ENCODE results near the gene VPS37D.
A peak's percentile ranks its signal among the peaks of the same experiment; 100 is the strongest.
"Not testable (repeated sequence)": the region's sequence is repeated elsewhere in the genome, so short reads cannot be mapped to it uniquely, and the experiment has no call there.

The VPS37D gene

DNA sequence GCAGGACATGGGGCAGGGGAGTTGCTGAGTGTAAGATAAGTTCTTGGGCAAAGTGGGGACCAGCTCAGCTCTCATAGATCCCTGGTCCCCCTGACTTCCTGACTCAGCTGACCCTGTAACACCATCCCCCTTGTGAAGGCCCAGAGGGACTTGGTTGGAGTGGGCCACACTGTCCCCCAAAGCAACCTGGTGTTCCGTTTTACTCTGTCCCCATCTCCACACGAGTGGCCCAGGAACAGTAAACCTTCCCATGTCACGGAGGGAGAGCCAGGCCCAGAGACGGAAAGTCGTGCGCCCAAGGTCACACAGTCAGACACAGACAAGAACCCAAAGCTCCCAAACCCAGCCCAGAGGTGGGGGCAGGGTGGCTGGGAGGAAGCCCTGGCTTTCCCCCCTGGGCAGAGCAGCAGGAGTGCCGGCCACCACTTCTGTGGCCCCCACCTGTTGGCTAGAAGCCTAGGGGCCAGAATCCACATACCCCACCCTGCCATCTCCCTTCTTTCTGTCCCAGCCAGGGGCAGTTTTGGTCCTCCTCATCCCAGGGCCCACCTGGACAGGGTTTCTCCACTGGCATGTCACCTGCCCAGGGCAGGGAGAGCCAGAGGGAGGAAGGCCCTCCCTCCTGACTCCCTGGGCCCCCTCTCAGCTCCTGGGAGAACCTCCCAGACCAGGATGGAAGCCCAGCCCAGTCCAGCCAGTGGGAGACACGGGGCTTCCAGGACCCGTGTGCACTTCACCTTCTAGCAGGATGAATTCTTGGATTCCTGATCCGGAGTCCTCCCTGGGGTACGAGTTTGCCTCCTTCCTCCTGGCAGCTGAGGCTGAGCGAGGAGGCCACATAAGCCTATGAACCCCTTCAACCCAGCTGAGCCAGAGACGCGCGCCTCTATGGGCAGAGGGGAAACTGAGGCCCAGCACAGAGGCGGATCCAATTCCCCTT, 20.6 kb upstream of the VPS37D start:
- WGBS, 2 experiments = 53 to 56% methylated on average over 16 of the region's 16 CpGs
- Histone ChIP-seq H3K36me3 (ENCODE audit: control insufficient read depth, insufficient read depth, low read length) (no peaks in the 10 kb centered on the region), H3K27ac (ENCODE audit: insufficient read depth, low read depth, low read length, poor library complexity, severe bottlenecking) (no peak overlapping the region), H3K4me3 (ENCODE audit: insufficient read depth, low read depth, low read length) (no peak overlapping the region), H3K27me3 (ENCODE audit: control insufficient read depth, insufficient read depth, low read length, poor library complexity, severe bottlenecking) (peaks cover 64% of the 10 kb centered on the region), H3K9me3 (ENCODE audit: control insufficient read depth, low read length) (no peaks in the 10 kb centered on the region), H3K4me1 (ENCODE audit: control insufficient read depth, insufficient read depth, low read length) (peaks cover 2% of the 10 kb centered on the region)

DNA sequence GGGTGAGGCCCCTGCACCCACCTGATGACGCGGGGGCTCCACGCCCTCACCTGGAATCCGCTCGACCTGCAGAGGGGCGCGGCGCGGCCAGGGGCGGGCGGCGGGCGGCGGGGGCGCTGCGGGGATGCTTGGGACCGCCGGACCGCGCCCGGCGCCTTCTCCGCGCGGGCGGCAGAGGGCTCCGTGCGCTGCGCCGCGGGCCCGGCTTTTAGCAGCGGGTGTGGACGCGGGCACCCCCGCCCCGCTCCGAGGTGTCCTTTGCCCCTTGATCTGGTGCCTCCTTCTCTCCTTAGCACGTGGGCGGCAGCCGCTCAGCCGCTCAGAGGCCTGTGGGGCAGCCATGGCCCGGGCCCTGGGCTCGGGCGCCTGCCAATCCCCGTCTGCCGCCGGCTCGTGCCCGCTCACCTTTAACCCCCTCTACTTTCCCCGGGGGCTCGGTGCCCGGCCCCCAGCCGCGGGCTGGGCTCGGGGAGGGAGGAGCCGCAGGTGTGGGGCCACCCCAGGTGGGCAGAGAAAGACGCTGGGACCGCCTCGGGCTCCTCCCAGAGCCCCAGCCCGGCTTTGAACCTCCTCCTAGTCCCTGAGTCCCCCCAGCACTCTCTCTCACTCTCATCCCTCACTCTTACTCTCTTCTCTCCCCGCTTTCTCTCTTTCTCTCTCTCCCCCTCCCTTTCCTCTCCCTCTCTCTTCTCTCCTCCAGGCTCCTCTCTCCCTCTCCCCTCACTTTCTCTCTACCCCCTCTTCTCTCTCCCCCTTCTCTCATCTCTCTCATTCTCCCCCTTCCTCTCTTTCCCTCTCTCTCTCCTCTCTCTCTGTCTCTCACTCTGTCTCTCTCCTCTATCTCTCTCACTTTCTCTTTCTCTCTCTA, 19.7 kb upstream of the VPS37D start:
- Histone ChIP-seq H3K27ac (ENCODE audit: insufficient read depth, low read depth, low read length, poor library complexity, severe bottlenecking) (no peak overlapping the region), H3K4me3 (ENCODE audit: insufficient read depth, low read depth, low read length) (peak overlapping the region; percentile 47), H3K36me3 (ENCODE audit: control insufficient read depth, insufficient read depth, low read length) (no peaks in the 10 kb centered on the region), H3K9me3 (ENCODE audit: control insufficient read depth, low read length) (no peaks in the 10 kb centered on the region), H3K27me3 (ENCODE audit: control insufficient read depth, insufficient read depth, low read length, poor library complexity, severe bottlenecking) (peaks cover 64% of the 10 kb centered on the region), H3K4me1 (ENCODE audit: control insufficient read depth, insufficient read depth, low read length) (peaks cover 2% of the 10 kb centered on the region)
- 1% methylated on average over 62 of the region's 62 CpGs for WGBS, 2 experiments

- Histone ChIP-seq H3K4me1 (ENCODE audit: control insufficient read depth, insufficient read depth, low read length) (peaks cover 2% of the 10 kb centered on the region), H3K9me3 (ENCODE audit: control insufficient read depth, low read length) (no peaks in the 10 kb centered on the region), H3K4me3 (ENCODE audit: insufficient read depth, low read depth, low read length) (no peak overlapping the region), H3K36me3 (ENCODE audit: control insufficient read depth, insufficient read depth, low read length) (no peaks in the 10 kb centered on the region), H3K27ac (ENCODE audit: insufficient read depth, low read depth, low read length, poor library complexity, severe bottlenecking) (no peak overlapping the region), H3K27me3 (ENCODE audit: control insufficient read depth, insufficient read depth, low read length, poor library complexity, severe bottlenecking) (peaks cover 64% of the 10 kb centered on the region)
- 44 to 50% methylated on average over 1 of the region's 1 CpG for WGBS, 2 experiments
Measured at GRCh38 chr7:73648593-73649332, 18.9 kb upstream of the VPS37D start.

DNA sequence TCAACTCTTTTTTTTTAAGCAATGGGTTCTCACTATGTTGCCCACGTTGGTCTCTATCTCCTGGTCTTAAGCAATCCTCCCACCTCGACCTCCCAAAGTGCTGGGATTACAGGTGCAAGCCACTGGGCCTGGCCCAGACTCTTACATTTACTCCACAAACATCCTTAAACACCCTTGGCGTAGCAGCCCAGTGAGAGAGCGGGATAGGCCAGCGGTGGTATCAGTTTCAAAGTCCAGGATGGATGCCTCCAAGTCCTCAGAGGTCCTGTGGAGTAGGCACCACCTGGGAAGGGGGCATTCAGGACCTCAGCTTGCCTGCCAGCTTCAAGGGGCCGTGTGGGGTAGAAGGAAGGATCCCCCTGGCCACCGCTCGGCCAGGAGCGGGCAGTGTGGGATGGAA, 18.1 kb upstream of the VPS37D start:
- 61 to 70% methylated on average over 9 of the region's 9 CpGs for WGBS, 2 experiments
- H3K27me3 ChIP-seq (ENCODE audit: control insufficient read depth, insufficient read depth, low read length, poor library complexity, severe bottlenecking) = peaks cover 64% of the 10 kb centered on the region
- H3K9me3 ChIP-seq (ENCODE audit: control insufficient read depth, low read length) = no peaks in the 10 kb centered on the region
- H3K4me1 ChIP-seq (ENCODE audit: control insufficient read depth, insufficient read depth, low read length) = peaks cover 2% of the 10 kb centered on the region
- H3K4me3 ChIP-seq (ENCODE audit: insufficient read depth, low read depth, low read length) = no peak overlapping the region
- no peak overlapping the region for H3K27ac ChIP-seq (ENCODE audit: insufficient read depth, low read depth, low read length, poor library complexity, severe bottlenecking)
- no peaks in the 10 kb centered on the region for H3K36me3 ChIP-seq (ENCODE audit: control insufficient read depth, insufficient read depth, low read length)

DNA sequence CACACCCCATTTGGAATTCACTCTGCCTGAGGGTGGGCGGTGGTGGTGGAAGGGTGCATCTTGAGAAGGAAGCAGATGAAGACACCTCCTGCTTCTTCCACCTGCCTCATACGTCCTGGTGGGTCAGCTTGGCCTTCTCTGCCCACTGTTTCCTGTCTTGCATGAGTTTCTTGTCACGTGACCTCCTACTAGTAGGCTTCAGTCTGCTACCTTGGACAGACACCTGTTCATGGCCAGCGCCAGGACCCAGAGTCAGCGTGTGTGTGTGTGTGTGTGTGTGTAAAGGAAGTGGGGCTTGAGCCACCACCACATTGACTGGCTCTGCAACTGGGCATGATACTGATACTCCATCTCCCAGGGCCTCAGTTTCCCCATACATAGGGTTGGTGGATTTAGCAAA, 17.1 kb upstream of the VPS37D start:
- 84 to 87% methylated on average over 5 of the region's 5 CpGs for WGBS, 2 experiments

DNA sequence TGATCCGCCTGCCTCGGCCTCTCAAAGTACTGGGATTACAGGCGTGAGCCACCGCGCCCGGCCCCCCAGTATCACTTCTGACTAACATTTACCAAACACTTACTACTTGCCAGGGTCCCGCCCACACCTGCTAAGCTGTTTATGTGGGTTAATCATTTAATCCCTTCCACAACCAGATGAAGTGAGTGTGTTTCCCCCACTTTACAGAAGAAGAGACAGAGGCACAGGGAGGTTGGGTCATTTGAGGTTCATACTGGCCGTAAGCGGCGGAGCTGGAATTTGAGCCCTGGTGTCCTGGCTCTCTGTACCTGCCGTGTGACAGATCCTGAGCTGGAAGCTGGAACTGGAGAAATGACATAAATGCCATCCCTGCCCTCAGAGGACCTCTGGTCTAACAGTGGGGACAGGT, 15.1 kb upstream of the VPS37D start:
- Histone ChIP-seq H3K4me1 (ENCODE audit: control insufficient read depth, insufficient read depth, low read length) (no peaks in the 10 kb centered on the region), H3K36me3 (ENCODE audit: control insufficient read depth, insufficient read depth, low read length) (no peaks in the 10 kb centered on the region), H3K9me3 (ENCODE audit: control insufficient read depth, low read length) (no peaks in the 10 kb centered on the region), H3K4me3 (ENCODE audit: insufficient read depth, low read depth, low read length) (no peak overlapping the region), H3K27me3 (ENCODE audit: control insufficient read depth, insufficient read depth, low read length, poor library complexity, severe bottlenecking) (peaks cover 42% of the 10 kb centered on the region), H3K27ac (ENCODE audit: insufficient read depth, low read depth, low read length, poor library complexity, severe bottlenecking) (no peak overlapping the region)
- WGBS, 2 experiments = 86 to 92% methylated on average over 11 of the region's 11 CpGs

More for the DNA sequence above, 17.1 kb upstream of the VPS37D start:
- H3K9me3 ChIP-seq (ENCODE audit: control insufficient read depth, low read length) = no peaks in the 10 kb centered on the region
- H3K4me1 ChIP-seq (ENCODE audit: control insufficient read depth, insufficient read depth, low read length) = peaks cover 2% of the 10 kb centered on the region
- H3K27ac ChIP-seq (ENCODE audit: insufficient read depth, low read depth, low read length, poor library complexity, severe bottlenecking) = no peak overlapping the region
- no peaks in the 10 kb centered on the region for H3K36me3 ChIP-seq (ENCODE audit: control insufficient read depth, insufficient read depth, low read length)
- H3K27me3 ChIP-seq (ENCODE audit: control insufficient read depth, insufficient read depth, low read length, poor library complexity, severe bottlenecking) = peaks cover 62% of the 10 kb centered on the region
- H3K4me3 ChIP-seq (ENCODE audit: insufficient read depth, low read depth, low read length) = no peak overlapping the region

DNA sequence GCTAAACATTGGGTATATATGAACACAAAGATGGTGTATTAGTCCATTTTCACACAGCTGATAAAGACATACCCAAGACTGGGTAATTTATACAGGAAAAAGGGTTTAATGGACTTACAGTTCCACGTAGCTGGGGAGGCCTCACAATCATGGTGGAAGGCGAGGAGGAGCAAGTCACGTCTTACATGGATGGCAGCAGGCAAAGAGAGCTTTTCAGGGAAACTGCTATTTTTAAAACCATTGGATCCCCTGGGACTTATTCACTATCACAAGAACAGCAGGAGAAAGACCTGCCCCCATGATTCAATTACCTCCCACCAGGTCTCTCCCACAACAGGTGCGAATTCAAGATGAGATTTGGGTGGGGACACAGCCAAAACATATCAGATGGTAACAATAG, 12.3 kb upstream of the VPS37D start:
- 88 to 90% methylated on average over 4 of the region's 4 CpGs for WGBS, 2 experiments
- peaks cover 15% of the 10 kb centered on the region for H3K27me3 ChIP-seq (ENCODE audit: control insufficient read depth, insufficient read depth, low read length, poor library complexity, severe bottlenecking)
- H3K36me3 ChIP-seq (ENCODE audit: control insufficient read depth, insufficient read depth, low read length); H3K27ac ChIP-seq (ENCODE audit: insufficient read depth, low read depth, low read length, poor library complexity, severe bottlenecking); H3K9me3 ChIP-seq (ENCODE audit: control insufficient read depth, low read length); H3K4me3 ChIP-seq (ENCODE audit: insufficient read depth, low read depth, low read length); H3K4me1 ChIP-seq (ENCODE audit: control insufficient read depth, insufficient read depth, low read length): not testable (repeated sequence)

GRCh38 chr7:73659983-73660382, 7.6 kb upstream of the VPS37D start:
- Histone ChIP-seq H3K4me1 (ENCODE audit: control insufficient read depth, insufficient read depth, low read length) (no peaks in the 10 kb centered on the region), H3K27ac (ENCODE audit: insufficient read depth, low read depth, low read length, poor library complexity, severe bottlenecking) (no peak overlapping the region), H3K36me3 (ENCODE audit: control insufficient read depth, insufficient read depth, low read length) (no peaks in the 10 kb centered on the region), H3K4me3 (ENCODE audit: insufficient read depth, low read depth, low read length) (no peak overlapping the region), H3K27me3 (ENCODE audit: control insufficient read depth, insufficient read depth, low read length, poor library complexity, severe bottlenecking) (no peaks in the 10 kb centered on the region), H3K9me3 (ENCODE audit: control insufficient read depth, low read length) (no peaks in the 10 kb centered on the region)
- 66 to 74% methylated on average over 8 of the region's 8 CpGs for WGBS, 2 experiments

GRCh38 chr7:73660594-73660993, 7.0 kb upstream of the VPS37D start:
- not testable (repeated sequence) for H3K4me1 ChIP-seq (ENCODE audit: control insufficient read depth, insufficient read depth, low read length); H3K4me3 ChIP-seq (ENCODE audit: insufficient read depth, low read depth, low read length); H3K27ac ChIP-seq (ENCODE audit: insufficient read depth, low read depth, low read length, poor library complexity, severe bottlenecking); H3K27me3 ChIP-seq (ENCODE audit: control insufficient read depth, insufficient read depth, low read length, poor library complexity, severe bottlenecking); H3K9me3 ChIP-seq (ENCODE audit: control insufficient read depth, low read length); H3K36me3 ChIP-seq (ENCODE audit: control insufficient read depth, insufficient read depth, low read length)
- WGBS, 2 experiments = 77 to 90% methylated on average over 4 of the region's 4 CpGs

DNA sequence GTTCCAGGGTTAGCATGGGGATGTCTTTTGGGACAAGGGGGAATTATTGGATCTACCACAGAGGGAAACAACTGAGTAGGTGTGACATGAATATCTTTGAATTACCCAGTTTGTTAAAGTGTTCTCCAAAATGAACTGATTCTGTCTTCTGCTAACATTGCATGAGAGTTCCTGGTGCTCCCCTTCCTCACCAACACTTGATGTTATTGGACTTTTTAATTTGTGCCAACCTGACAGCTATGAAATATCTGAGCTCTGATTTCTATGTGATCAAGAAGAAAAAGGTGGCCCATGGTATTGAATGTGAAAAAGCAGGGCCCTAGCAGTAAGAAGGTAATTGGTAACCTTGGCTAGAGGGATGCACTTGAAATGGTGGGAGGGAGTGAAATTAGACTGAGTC, 4.6 kb upstream of the VPS37D start:
- Histone ChIP-seq H3K9me3 (ENCODE audit: control insufficient read depth, low read length) (no peaks in the 10 kb centered on the region), H3K36me3 (ENCODE audit: control insufficient read depth, insufficient read depth, low read length) (no peaks in the 10 kb centered on the region), H3K27me3 (ENCODE audit: control insufficient read depth, insufficient read depth, low read length, poor library complexity, severe bottlenecking) (no peaks in the 10 kb centered on the region), H3K4me1 (ENCODE audit: control insufficient read depth, insufficient read depth, low read length) (no peaks in the 10 kb centered on the region), H3K27ac (ENCODE audit: insufficient read depth, low read depth, low read length, poor library complexity, severe bottlenecking) (no peak overlapping the region), H3K4me3 (ENCODE audit: insufficient read depth, low read depth, low read length) (no peak overlapping the region)

All from ectodermal cell (in vitro differentiated cells).